Activated CD8-positive, alpha-beta memory T cell treated with anti-CD3 and anti-CD28 coated beads, Interleukin-2, amount 50 U/mL, for 24 hours (primary cell): ENCODE data around the gene WARS2.

Experiments
- DNase-seq: peaks from one replicate; pipeline ENCODE4 v3.0.0-alpha.2; 2020; ENCODE audit errors: extremely low read depth

The WARS2 gene

DNA sequence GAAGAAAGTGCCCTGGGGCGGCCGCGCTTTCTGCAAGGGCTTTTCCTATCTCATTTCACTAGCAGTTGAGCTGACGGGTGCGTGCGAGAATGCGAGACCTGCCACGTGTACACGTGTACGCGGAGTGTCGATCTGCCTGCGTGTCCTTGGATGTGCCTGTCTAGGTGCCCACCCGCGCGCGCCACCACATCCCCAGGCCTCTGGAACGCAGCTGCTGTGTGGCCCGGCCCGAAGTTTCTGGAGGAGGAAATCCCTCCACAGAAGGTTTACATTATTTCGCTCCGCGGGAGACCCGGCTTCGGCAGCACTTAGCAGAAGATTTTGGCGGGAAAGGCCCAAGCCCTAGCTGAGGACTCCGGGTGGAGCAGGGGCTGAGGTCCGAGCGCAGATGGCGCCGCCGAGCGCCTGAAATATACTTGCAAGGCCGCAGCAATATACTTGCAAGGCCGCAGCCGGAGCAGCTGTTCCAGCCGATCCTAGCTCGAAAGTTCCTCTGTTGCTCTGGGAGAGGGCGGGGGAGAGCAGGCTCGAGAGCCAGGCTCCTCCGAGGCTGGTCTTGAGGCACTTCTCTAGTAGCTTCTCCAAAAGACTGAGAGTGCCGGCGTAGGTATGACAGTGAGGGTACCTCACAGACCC lies 156.2 kb downstream of the WARS2 start:
- DNase-seq: no peak

DNA sequence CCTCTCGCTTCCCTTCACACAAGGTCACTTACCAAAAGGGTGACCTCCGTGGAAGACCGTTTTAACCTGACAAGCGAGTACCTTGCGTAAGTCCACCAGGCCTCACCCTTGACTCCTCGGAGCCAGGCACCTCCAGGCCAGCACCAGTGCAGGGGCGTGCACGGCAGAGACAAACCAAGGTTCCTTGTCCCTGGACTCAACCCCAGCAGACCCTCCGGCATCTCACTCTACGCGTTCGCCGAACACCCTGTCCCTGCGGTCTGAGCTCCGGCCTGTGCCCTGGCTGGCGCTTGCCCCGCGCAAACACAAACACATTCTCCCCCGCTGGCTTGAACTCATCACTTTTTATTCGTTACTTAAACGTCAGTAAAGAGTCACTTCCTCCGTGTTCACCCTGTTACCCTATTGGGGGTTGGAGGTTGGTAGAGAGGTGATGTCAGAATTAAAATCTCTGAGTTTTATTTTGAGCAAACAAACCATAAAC lies 156.9 kb downstream of the WARS2 start:
- no peak for DNase-seq

DNA sequence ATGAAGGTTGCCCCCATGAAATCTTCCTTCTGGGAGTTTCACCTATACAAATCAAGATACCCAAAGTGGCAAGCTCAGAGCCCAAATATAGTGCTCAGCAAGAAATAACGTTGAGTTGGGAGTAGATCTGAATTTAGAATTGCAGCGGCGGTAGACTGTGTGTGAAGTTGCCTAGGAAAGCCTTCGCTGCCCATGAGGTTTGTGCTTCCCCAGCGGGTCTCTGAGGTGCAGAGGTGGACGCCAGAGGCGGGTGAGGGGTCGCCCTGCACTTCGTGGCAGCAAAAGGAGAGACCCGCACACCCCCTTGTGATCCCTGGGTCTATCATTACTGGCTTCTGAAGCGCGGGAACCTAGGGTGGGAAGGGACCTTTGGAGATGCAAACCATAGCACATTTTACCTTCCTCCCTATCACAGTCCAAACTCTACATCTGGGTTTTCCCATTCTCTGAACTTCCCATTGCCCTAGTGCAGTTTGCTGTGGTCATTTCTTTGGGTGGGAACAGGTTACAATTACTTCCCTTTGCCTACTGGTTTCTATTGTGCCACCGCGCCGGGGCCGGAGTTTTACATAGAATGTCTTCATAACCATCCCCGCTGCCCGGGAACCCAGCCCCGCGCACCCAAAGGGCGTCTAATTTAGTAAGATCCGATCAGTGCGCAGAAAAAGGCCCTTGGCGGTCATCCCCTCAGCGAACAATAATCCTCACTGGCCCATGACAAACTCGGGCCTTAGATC lies 157.5 kb downstream of the WARS2 start:
- DNase-seq: no peak

DNA sequence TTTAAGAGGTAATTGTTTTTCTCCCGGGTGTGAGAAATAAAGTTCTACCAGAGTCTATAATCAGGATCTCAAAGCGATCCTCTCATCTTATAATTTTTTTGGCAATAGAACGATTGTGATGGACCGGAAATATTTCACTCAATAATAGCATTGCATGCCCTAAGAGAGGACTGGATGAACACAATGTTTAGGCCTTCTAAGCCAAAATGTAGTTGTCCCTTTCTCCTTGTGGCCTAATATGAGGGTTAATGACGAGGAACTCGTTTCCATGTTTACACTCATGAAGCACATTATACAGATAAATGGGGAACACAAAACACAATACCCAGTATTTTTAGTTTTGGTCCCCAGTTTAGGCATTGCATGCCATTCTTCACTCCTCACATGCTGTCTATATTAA lies 158.2 kb downstream of the WARS2 start:
- no peak for DNase-seq

DNA sequence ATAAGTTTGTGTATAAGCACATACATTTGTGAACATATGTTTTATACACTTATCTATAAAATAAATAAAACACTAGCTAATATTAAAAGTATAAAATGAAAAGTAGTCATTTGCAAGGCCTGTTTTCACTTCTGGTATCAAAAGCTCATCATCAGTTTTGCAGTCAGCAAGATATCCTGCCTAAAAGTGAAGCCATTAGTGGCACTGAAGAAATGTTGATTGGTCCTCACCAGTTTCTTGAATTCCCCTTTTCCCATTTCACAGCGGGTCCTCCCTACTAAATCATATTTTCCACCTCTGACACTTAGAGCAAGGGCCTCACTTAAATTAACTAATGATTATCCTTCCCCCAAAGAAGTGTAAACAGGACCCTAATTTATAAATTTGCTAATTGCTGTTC lies 159.0 kb downstream of the WARS2 start:
- no peak for DNase-seq
